ENCODE results near the gene MCEMP1. TPM values are rescaled to one million over a fixed set of nuclear protein-coding genes. Genes with fewer than 3 reads are reported as not detected.

Gene MCEMP1
- total RNA-seq, 1 experiment from 2014 or later = not detected

DNA sequence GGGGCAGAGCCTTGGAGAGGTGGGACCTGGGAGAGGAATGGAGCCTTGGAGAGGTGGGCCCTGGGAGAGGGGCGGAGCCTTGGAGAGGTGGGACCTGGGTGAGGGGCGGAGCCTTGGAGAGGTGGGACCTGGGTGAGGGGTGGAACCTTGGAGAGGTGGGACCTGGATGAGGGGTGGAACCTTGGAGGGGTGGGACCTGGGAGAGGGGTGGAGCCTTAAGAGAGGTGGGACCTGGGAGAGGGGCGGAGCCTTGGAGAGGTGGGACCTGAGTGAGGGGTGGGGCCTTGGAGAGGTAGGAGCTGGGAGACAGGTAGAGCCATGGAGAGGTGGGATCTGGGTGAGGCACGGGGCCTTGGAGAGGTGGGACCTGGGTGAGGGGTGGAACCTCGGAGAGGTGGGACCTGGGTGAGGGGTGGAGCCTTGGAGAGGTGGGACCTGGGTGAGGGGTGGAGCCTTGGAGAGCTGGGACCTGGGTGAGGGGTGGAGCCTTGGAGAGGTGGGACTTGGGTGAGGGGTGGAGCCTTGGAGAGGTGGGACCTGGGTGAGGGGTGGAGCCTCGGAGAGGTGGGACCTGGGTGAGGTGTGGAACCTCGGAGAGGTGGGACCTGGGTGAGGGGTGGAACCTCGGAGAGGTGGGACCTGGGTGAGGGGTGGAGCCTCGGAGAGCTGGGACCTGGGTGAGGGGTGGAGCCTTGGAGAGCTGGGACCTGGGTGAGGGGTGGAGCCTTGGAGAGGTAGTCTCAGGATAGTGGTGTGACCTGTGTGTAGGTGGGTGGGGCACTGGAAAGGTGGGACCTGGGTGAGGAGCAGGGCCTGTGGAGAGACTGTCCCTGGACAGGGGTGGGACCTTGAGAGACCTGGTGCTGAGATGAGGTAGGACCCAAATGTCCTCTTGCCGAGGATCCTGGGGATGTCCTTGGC lies 33.0 kb upstream of the MCEMP1 start:
- peak; percentile 35 for DNase-seq (ENCODE audit: low read depth)

DNA sequence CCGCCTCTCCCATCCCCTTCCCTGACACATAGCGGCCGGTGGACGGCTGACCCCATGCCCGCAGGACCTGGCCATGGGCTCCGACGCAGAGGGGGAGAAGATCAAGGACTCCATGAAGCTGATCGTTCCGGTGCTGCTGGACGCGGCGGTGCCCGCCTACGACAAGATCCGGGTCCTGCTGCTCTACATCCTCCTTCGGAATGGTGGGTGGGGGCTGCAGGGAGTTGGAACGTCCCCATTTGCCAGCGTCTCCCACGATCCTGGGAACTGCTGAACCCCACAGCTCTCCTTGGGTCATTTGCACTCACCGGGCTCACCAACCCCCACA lies 32.4 kb upstream of the MCEMP1 start:
- no peak for DNase-seq (ENCODE audit: low read depth)

GRCh38 chr19:7645163-7645562 lies 31.7 kb upstream of the MCEMP1 start:
- DNase-seq (ENCODE audit: low read depth) = no peak

- DNase-seq (ENCODE audit: low read depth) = no peak
Observed at GRCh38 chr19:7645656-7646425, 31.0 kb upstream of the MCEMP1 start.

GRCh38 chr19:7646426-7646700 lies 30.5 kb upstream of the MCEMP1 start:
- DNase-seq (ENCODE audit: low read depth) = no peak

- DNase-seq (ENCODE audit: low read depth) = no peak
Observed at GRCh38 chr19:7647156-7647555, 29.7 kb upstream of the MCEMP1 start.

DNA sequence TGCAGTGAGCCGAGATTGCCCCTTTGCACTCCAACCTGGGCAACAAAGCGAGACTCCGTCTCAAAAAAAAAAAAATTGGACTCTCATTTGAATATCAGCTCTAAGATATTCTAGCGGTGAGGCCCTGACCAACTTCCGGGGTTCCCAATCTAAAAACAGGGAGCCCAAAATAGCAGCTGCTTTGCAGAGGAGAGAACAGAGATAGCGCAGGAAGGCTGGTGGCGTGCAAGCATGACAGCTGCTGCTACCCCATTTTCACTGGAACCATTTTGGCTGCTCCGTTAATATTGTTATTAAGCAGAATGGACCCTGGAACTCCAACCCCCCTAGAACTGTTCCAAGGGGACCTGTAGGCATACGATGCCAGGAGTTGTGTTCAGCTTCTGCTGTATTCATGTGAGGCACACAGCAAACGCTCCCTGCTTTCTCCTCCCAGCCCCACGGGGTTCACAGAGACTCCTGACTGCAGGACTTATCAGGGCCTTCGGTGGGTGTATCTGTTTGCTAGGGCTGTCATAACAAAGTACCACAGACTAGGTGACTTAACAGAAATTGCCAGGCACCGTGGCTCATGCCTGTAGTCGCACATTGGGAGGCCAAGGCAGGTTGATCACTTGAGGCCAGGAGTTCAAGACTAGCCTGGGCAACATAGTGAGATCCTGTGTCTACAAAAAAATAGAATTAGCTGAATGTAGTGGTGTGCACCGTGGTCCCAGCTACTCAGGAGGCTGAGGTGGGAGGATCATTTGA lies 28.4 kb upstream of the MCEMP1 start:
- no peak for DNase-seq (ENCODE audit: low read depth)

GRCh38 chr19:7650148-7650547 lies 26.7 kb upstream of the MCEMP1 start:
- DNase-seq (ENCODE audit: low read depth) = no peak

GRCh38 chr19:7652061-7652641 lies 24.7 kb upstream of the MCEMP1 start:
- DNase-seq (ENCODE audit: low read depth) = peak; percentile 83

DNA sequence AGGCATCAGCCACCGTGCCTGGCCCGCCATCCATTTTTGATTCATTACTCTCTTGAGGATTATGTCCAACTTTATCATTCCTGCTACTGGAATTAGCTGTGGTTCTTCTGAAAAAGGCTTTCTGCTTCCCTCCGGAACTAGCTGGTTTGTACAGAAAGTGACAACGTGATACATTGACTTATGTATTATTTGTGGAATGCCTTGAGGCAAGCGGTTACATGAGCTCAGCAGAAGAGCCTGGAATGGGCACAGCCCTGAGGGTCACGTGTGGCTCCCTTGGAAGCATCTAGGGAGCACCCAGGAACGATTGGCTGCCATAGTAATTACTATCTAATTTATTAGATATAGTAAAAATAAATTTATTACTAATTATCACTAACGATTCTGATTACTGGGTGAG lies 22.5 kb upstream of the MCEMP1 start:
- peak; percentile 23 for DNase-seq (ENCODE audit: low read depth)

GRCh38 chr19:7655581-7655980 lies 21.3 kb upstream of the MCEMP1 start:
- DNase-seq (ENCODE audit: low read depth) = no peak

GRCh38 chr19:7657131-7657751 lies 19.6 kb upstream of the MCEMP1 start:
- peak; percentile 25 for DNase-seq (ENCODE audit: low read depth)

DNA sequence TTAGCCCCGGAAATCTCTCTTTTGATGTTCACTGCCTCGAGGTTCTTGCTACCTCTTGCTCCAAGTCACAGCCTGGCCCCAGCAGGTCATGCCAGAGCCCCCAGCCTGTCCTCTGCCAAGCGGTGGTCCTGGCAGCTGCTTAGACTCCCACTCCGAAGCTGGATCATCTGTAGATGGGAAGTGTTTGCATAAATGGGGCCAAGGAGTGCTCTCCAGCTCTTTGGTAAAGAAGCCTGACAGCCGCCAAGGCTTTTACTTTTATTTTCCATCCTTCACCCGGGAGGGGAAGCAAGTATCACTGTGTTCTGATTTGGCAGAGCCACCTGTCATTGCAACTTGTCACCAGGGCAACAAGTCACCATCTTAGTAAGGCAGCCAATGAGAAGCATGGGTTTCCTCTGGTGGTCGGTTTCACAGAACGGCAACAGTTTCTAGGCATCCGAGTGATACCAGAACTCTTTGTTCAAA lies 18.6 kb upstream of the MCEMP1 start:
- DNase-seq (ENCODE audit: low read depth) = peak; percentile 28

DNA sequence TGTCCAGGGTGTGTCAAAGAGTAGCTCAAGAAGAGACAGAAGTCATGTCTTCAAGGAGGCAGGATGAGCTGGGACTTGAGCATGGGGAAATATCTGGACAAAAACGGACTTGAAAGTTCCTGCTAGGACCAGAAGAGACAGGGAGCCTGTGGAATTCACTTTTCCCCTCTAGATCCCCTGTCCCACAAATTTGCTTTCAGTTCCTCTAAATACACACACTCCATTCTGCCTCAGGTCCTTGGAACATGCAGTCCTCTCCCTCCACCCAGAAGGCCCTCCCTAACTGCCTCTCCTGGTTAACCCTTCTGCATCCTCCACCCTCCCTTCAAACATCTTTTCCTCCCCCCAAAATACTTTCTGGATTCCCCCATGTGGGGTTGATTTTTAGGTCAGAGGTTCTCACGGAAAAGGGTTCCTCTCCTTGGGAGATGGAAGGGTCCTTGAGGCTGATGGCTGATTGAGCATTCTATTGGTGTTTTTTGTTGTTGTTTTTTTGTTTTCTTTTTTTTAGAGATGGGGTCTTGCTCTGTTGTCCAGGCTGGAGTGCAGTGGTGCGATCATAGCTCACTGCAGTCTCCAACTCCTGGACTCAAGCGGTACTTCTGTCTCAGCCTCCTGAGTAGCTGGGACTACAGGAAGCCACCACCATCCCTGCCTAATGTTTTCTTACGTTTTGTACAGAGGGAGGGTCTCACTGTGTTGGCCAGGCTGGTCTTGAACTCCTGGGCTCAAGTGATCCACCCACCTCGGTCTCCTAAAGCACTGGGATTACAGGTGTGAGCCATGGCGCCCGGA lies 14.9 kb upstream of the MCEMP1 start:
- DNase-seq (ENCODE audit: low read depth) = no peak

DNA sequence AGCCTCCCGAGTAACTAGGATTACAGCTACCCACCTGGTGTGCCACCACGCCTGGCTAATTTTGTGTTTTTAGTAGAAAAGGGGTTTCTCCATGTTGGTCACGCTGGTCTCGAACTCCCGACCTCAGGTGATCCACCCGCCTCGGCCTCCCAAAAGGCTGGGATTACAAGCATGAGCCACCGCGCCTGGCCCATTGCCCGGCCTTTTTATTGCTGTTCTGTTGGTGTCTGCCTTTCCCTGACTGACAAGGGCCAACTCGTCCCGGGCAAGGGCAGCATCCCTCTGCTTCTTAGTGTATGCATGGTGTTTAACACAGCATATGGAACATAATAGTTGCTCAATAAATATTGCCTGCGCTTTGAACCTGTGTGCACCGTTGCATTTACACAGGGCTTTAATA lies 14.2 kb upstream of the MCEMP1 start:
- DNase-seq (ENCODE audit: low read depth) = peak; percentile 26

DNA sequence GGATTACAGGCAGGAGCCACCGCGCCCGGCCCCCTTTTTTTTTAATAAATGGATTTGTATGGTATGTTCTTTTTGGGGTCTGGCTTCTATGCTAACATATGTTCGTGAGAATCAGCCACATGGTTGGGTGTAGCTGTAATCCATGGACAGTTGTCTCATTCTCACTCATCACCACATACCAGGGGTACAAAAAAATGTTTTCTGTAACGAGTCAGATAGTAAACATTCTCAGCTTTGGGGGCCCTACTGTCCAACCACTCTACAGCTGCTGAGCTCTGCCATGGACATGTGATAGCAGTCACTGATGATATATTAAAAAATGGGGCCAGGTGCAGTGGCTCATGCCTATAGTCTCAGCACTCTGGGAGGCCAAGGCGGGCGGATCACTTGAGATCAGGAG lies 13.2 kb upstream of the MCEMP1 start:
- DNase-seq (ENCODE audit: low read depth) = no peak

GRCh38 chr19:7665076-7665475 lies 11.8 kb upstream of the MCEMP1 start:
- no peak for DNase-seq (ENCODE audit: low read depth)

- DNase-seq (ENCODE audit: low read depth) = no peak
Observed at GRCh38 chr19:7668842-7669241, 8.0 kb upstream of the MCEMP1 start, which contains the start of gene RETN. RETN (plus strand) TSS chr19:7669049; CDS start chr19:7669327, 278 bp downstream.

DNA sequence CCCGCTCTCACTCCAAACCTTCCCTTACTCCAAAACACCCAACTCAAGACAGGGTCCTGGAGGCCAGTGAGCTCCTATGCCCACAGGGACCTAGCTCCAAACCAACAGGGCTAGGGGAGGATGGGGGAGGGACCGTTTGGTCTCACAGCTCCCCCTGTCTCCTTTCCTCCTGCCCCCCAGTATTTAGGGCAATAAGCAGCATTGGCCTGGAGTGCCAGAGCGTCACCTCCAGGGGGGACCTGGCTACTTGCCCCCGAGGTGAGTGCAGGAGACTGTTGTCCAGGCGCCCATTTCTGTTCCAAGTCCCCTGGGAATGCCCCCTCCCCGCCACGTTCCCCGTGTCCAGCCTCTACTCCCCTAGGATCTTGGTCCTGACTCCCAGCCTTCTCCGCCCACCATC lies 7.2 kb upstream of the MCEMP1 start:
- no peak for DNase-seq (ENCODE audit: low read depth)

- DNase-seq (ENCODE audit: low read depth) = peak; percentile 42
Observed at GRCh38 chr19:7670150-7670783, 6.6 kb upstream of the MCEMP1 start.

All from Daoy (cell line).